Kidney (tissue), 14 donors: ENCODE results near the gene NEGR1. TPM values are rescaled to one million over a fixed set of nuclear protein-coding genes. Genes with fewer than 3 reads are reported as not detected.

Source experiments
- DNase-seq, 5 donors: peaks; one replicate each; pipeline ENCODE4 v3.0.0-alpha.2; 2013 to 2020
- FAIRE-seq: peaks from 2 replicates; lab custom pipeline; 2012; peaks lifted over from hg19 to GRCh38; lab: Jason Lieb, UNC
- H3K27ac ChIP-seq, 2 donors: one replicate each; pipeline ENCODE4 v1.7.0; 2013; ENCODE audit warnings: low read depth in 2 of 2, low read length in 2 of 2, inconsistent platforms in 1 of 2
- H3K27me3 ChIP-seq: one replicate; pipeline ENCODE4 v1.7.1; 2013; ENCODE audit warnings: low read length, inconsistent platforms; ENCODE audit not compliant: control insufficient read depth, insufficient read depth
- H3K36me3 ChIP-seq, 3 donors: one replicate each; pipeline versions ENCODE4 v1.7.0 to v1.7.1; 2013; ENCODE audit warnings: low read length in 3 of 3, control low read depth in 1 of 3, inconsistent platforms in 1 of 3; ENCODE audit not compliant: insufficient read depth in 3 of 3, control insufficient read depth in 2 of 3
- H3K4me1 ChIP-seq, 3 donors: one replicate each; pipeline versions ENCODE4 v1.7.0 to v1.7.1; 2013; ENCODE audit warnings: low read length in 3 of 3, inconsistent platforms in 1 of 3, low read depth in 1 of 3; ENCODE audit not compliant: control insufficient read depth in 2 of 3, insufficient read depth in 2 of 3
- H3K4me3 ChIP-seq, 3 donors: one replicate each; pipeline versions ENCODE4 v1.7.0 to v1.8.1; 2013; ENCODE audit warnings: low read length in 3 of 3, control low read depth in 1 of 3, inconsistent platforms in 1 of 3
- H3K9ac ChIP-seq, 3 donors: one replicate each; pipeline versions ENCODE4 v1.7.0 to v1.7.1; 2013; ENCODE audit warnings: low read length in 3 of 3, control low read depth in 1 of 3, inconsistent platforms in 1 of 3
- H3K9me3 ChIP-seq, 3 donors: one replicate each; pipeline versions ENCODE4 v1.7.0 to v1.7.1; 2013; ENCODE audit warnings: low read length in 3 of 3, control low read depth in 1 of 3, inconsistent platforms in 1 of 3; ENCODE audit not compliant: control insufficient read depth in 2 of 3, insufficient read depth in 1 of 3
- intact Hi-C: fragments of 100-400 bp; cut with DNase I; formaldehyde crosslinking; loops from one replicate; pipeline ENCODE4 v1.11.1; 2022
- polyA plus RNA-seq: library from polyadenylated mRNA; stranded (reverse); fragments of 350-450 nt; fragmentation: Illumina TruSeq; extraction: RNeasy Lipid Tissue Mini Kit (QIAGEN cat#74804); gene quantifications from one replicate; pipeline ENCODE4 v1.2.3, GENCODE V29; 2014; ENCODE audit warnings: low read depth, low replicate concordance; ENCODE audit not compliant: insufficient read depth
- total RNA-seq: library from RNA; stranded (reverse); fragmentation: NEBNext Ultra II Directional; extraction: Animal tissue kit (Norgen Biotek cat#: 25700); gene quantifications from one replicate; pipeline ENCODE4 v1.2.1, GENCODE V29; 2021
- TF ChIP-seq, protein P1 (sequence below): IDR thresholded peaks from 3 replicates; pipeline ENCODE4 v1.5.1; 2012; ENCODE audit warnings: mild to moderate bottlenecking, moderate library complexity, borderline replicate concordance; ENCODE audit not compliant: insufficient read depth; ENCODE audit errors: extremely low read depth
- donor health status: control.
- donor health status: control.
- donor health status: control.
- donor health status: control.
- donor health status: control.
- donor health status: DM: yes; HTN: yes; CAD: no.
- donor health status: Normal renal cell carcinoma (clear cell type).

The NEGR1 gene
- total and polyA plus RNA-seq, 2 donors from 2014 or later: 3.0 to 10.2 TPM

DNA sequence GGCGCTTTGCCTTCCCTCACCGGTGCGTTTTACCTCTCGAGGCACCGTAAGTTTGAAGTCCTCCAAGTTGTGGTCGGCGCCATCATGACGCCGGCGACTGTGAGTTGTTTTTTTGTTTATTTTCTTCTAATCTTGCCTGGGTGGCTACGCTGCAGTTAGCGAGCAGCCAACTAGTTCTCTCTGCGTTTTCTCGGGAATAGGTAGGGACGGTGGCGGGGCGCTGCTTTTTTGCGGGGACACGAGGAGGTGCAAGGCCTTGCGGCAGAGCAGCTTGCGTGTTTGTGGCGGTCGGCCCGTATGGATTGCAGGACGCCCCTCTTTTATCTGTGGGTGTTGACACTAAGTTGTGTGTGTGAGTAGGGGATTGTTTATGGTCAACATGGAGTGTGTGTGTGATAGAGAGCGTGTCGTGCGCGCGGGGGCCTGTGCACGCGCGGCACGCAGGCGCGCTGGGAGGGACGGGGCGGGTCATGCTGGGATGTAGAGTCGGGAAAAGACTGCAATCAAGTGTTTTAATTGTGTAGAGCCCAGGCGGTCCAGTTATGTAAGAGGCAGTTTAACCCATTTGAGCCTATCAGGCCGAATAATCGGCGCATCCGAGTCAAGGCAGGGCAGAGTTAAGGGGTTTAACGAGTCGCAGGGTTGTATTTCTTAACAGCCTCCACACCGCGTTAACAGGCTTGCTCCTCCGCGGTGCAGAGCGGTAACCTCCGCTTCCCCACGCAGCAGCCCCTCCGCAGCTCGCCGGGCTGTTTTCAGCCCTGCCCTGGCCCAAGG lies 1.2 kb upstream of the NEGR1 start:
- H3K9me3 ChIP-seq: no peaks in the 10 kb centered on the region
- intact Hi-C loops: no loop called here
- TF ChIP-seq, protein P1, sequence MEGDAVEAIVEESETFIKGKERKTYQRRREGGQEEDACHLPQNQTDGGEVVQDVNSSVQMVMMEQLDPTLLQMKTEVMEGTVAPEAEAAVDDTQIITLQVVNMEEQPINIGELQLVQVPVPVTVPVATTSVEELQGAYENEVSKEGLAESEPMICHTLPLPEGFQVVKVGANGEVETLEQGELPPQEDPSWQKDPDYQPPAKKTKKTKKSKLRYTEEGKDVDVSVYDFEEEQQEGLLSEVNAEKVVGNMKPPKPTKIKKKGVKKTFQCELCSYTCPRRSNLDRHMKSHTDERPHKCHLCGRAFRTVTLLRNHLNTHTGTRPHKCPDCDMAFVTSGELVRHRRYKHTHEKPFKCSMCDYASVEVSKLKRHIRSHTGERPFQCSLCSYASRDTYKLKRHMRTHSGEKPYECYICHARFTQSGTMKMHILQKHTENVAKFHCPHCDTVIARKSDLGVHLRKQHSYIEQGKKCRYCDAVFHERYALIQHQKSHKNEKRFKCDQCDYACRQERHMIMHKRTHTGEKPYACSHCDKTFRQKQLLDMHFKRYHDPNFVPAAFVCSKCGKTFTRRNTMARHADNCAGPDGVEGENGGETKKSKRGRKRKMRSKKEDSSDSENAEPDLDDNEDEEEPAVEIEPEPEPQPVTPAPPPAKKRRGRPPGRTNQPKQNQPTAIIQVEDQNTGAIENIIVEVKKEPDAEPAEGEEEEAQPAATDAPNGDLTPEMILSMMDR: no peak
- DNase-seq (peak; percentile 80 to 94 (median 87)), FAIRE-seq (no peak)
- peaks cover 0 to 4% (median 0%) of the 10 kb centered on the region in 3 donors for H3K4me1 ChIP-seq
- H3K9ac ChIP-seq: peak overlapping the region; percentile 77 to 93 (median 86)
- H3K27ac ChIP-seq: peak overlapping the region; percentile 95 to 96
- peak overlapping the region; percentile 90 to 98 (median 96) for H3K4me3 ChIP-seq
- no peaks in the 10 kb centered on the region for H3K36me3 ChIP-seq
- no peaks in the 10 kb centered on the region for H3K27me3 ChIP-seq

DNA sequence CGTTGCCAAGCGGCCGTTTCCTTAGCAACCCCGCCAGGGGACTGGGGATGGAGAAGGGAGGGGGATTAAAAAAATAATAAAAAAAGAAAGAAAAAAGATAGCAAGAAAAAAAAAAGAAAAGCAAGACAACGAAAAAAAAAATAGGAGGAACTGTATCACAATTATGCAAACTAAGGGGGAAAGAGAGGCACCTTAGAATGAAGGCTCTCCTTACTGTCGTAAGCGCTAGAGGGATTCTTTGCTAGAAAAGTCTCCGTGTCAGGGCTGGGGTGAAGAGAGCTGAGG lies 625 bp upstream of the NEGR1 start:
- intact Hi-C loops: no loop called here
- no peaks in the 10 kb centered on the region for H3K9me3 ChIP-seq
- H3K4me3 ChIP-seq: peak overlapping the region; percentile 90 to 98 (median 96)
- TF ChIP-seq, protein P1: no peak
- peaks cover 0 to 4% (median 0%) of the 10 kb centered on the region in 3 donors for H3K4me1 ChIP-seq
- no peaks in the 10 kb centered on the region for H3K27me3 ChIP-seq
- peak overlapping the region; percentile 95 to 96 for H3K27ac ChIP-seq
- H3K9ac ChIP-seq: peak overlapping the region; percentile 77 to 86 (median 82)
- no peak for DNase-seq
- no peaks in the 10 kb centered on the region for H3K36me3 ChIP-seq
- no peak for FAIRE-seq

DNA sequence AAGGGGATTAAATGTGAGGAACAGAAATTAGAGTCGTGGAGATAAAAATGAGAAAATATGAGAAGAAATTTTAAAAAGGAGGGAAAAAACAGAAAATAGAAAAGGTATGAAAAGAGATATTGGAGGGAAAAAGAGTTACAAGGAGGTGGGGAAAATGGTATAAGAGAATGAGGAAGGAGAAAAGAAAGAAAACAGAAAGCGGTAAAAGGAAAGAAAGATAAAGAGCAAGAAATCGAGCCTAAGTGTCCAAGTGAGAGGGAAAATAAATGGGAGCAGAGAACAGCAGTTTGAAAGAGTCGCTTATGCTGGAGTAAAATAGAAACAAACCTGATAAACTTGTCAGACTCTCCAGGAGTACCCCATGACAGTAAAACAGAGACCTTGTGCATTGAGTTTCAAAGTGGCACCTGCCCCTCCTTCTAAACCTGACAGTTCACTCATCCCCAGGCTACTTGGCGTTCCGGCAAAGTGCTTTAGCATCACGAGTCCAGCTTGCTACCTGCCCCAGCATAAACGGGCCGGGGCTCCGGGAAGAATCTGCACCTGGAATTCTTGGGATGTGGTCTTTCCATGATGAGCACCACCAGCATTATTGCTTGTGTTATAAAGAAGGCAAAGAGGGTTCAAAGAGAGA lies 585 bp downstream of the NEGR1 start:
- FAIRE-seq: no peak
- DNase-seq: peak in 1 of 5 donors; percentile 12
- peak overlapping the region; percentile 64 to 70 (median 65) for H3K4me3 ChIP-seq
- TF ChIP-seq, protein P1: no peak
- peaks cover 0 to 4% (median 0%) of the 10 kb centered on the region in 3 donors for H3K4me1 ChIP-seq
- intact Hi-C loops: no loop called here
- H3K9me3 ChIP-seq: no peaks in the 10 kb centered on the region
- no peaks in the 10 kb centered on the region for H3K36me3 ChIP-seq
- no peaks in the 10 kb centered on the region for H3K27me3 ChIP-seq
- H3K27ac ChIP-seq: peak overlapping the region in 1 of 2 donors; percentile 23
- peak overlapping the region in 2 of 3 donors; percentile 27 to 48 for H3K9ac ChIP-seq
